ENCODE data around the gene ANKRD2. TPM values are rescaled to one million over a fixed set of nuclear protein-coding genes. Genes with fewer than 3 reads are reported as not detected.
"Not testable (repeated sequence)": the region's sequence is repeated elsewhere in the genome, so short reads cannot be mapped to it uniquely, and the experiment has no call there.

ANKRD2 gene
- total RNA-seq, 3 donors from 2014 or later, result 0.29 to 0.75 (median 0.35) TPM

- H3K4me1 ChIP-seq (ENCODE audit: low read depth), result no peaks in the 10 kb centered on the region
- ATAC-seq (no peak), DNase-seq (no peak)
- TF ChIP-seq CTCF (IDR thresholded peaks at IDR 0.05), result no peak
- no peak overlapping the region for H3K4me3 ChIP-seq
- no peaks in the 10 kb centered on the region for H3K36me3 ChIP-seq (ENCODE audit: low read depth)
- intact Hi-C loops (cut with DNase I, micrococcal nuclease), result loop anchor here (10.0 kb wide), 1 partner anchor 85 kb away; no protein-coding TSS in a partner anchor
- H3K9me3 ChIP-seq, result no peaks in the 10 kb centered on the region
Observed at GRCh38 chr10:97549587-97550322, 22.8 kb upstream of the ANKRD2 start.

GRCh38 chr10:97550336-97551149 is 22.0 kb upstream of the ANKRD2 start:
- no peak for TF ChIP-seq CTCF (IDR thresholded peaks at IDR 0.05)
- no peaks in the 10 kb centered on the region for H3K4me1 ChIP-seq (ENCODE audit: low read depth)
- peaks cover under 1% of the 10 kb centered on the region for H3K9me3 ChIP-seq
- no peaks in the 10 kb centered on the region for H3K36me3 ChIP-seq (ENCODE audit: low read depth)
- no peak for ATAC-seq
- DNase-seq, result no peak
- intact Hi-C loops (cut with DNase I, micrococcal nuclease), result loop anchor here (10.0 kb wide), 1 partner anchor 86 kb away; no protein-coding TSS in a partner anchor
- H3K4me3 ChIP-seq, result no peak overlapping the region

GRCh38 chr10:97551271-97551670 is 21.3 kb upstream of the ANKRD2 start:
- TF ChIP-seq CTCF (IDR thresholded peaks at IDR 0.05), result no peak
- intact Hi-C loops (cut with DNase I, micrococcal nuclease), result loop anchor here (10.0 kb wide), 1 partner anchor 86 kb away; no protein-coding TSS in a partner anchor
- no peak for DNase-seq
- H3K4me1 ChIP-seq (ENCODE audit: low read depth), result no peaks in the 10 kb centered on the region
- H3K9me3 ChIP-seq, result peaks cover 1% of the 10 kb centered on the region
- H3K4me3 ChIP-seq, result no peak overlapping the region
- no peak for ATAC-seq
- no peaks in the 10 kb centered on the region for H3K36me3 ChIP-seq (ENCODE audit: low read depth)

- intact Hi-C loops (cut with DNase I, micrococcal nuclease), result loop anchor here (10.0 kb wide), 1 partner anchor 89 kb away; no protein-coding TSS in a partner anchor
- peak in 2 of 3 donors; percentile 72 to 75 for DNase-seq
- peak; percentile 42 for TF ChIP-seq CTCF (IDR thresholded peaks at IDR 0.05)
Observed at GRCh38 chr10:97553575-97554031, 19.0 kb upstream of the ANKRD2 start.

GRCh38 chr10:97554336-97554735 is 18.2 kb upstream of the ANKRD2 start:
- not testable (repeated sequence) for H3K4me3 ChIP-seq; H3K4me1 ChIP-seq (ENCODE audit: low read depth); H3K36me3 ChIP-seq (ENCODE audit: low read depth); ATAC-seq; DNase-seq; H3K9me3 ChIP-seq
- intact Hi-C loops (cut with DNase I, micrococcal nuclease), result loop anchor here (10.0 kb wide), 1 partner anchor 90 kb away; no protein-coding TSS in a partner anchor

More at GRCh38 chr10:97553575-97554031, 19.0 kb upstream of the ANKRD2 start:
- no peaks in the 10 kb centered on the region for H3K36me3 ChIP-seq (ENCODE audit: low read depth)
- no peak overlapping the region for H3K4me3 ChIP-seq
- peak; percentile 89 for ATAC-seq
- H3K4me1 ChIP-seq (ENCODE audit: low read depth), result no peaks in the 10 kb centered on the region
- peaks cover 1% of the 10 kb centered on the region for H3K9me3 ChIP-seq

- not testable (repeated sequence) for DNase-seq; H3K9me3 ChIP-seq; H3K4me3 ChIP-seq; ATAC-seq; H3K36me3 ChIP-seq (ENCODE audit: low read depth); H3K4me1 ChIP-seq (ENCODE audit: low read depth)
- intact Hi-C loops (cut with DNase I, micrococcal nuclease), result loop anchor here (10.0 kb wide), 1 partner anchor 91 kb away; no protein-coding TSS in a partner anchor
Observed at GRCh38 chr10:97555541-97555940, 17.0 kb upstream of the ANKRD2 start.

- H3K4me1 ChIP-seq (ENCODE audit: low read depth); H3K9me3 ChIP-seq; H3K4me3 ChIP-seq; H3K36me3 ChIP-seq (ENCODE audit: low read depth); ATAC-seq; intact Hi-C loops (cut with DNase I, micrococcal nuclease): not testable (repeated sequence)
- peak in 1 of 3 donors; percentile 21 for DNase-seq
Observed at GRCh38 chr10:97560731-97561381, 11.7 kb upstream of the ANKRD2 start.

GRCh38 chr10:97561386-97562077 is 11.0 kb upstream of the ANKRD2 start:
- DNase-seq; intact Hi-C loops (cut with DNase I, micrococcal nuclease); H3K36me3 ChIP-seq (ENCODE audit: low read depth); H3K4me1 ChIP-seq (ENCODE audit: low read depth); H3K9me3 ChIP-seq; ATAC-seq; H3K4me3 ChIP-seq: not testable (repeated sequence)

- H3K4me1 ChIP-seq (ENCODE audit: low read depth); H3K4me3 ChIP-seq; ATAC-seq; H3K36me3 ChIP-seq (ENCODE audit: low read depth); intact Hi-C loops (cut with DNase I, micrococcal nuclease); H3K9me3 ChIP-seq; DNase-seq: not testable (repeated sequence)
Observed at GRCh38 chr10:97562329-97562728, 10.2 kb upstream of the ANKRD2 start.

All from mucosa of descending colon (tissue), 3 donors.